HG03025 (cell line): Measurements from ENCODE around the gene SPRYD7.

ENCODE experiments used
- ATAC-seq: cut with Tn5 transposase; IDR thresholded peaks from one replicate; pipeline ENCODE4 v1.9.1; 2021; ENCODE audit warnings: mild to moderate bottlenecking, moderate library complexity; ENCODE audit not compliant: unreplicated experiment, low FRiP score

Gene SPRYD7

GRCh38 chr13:49864509-49864908 is 71.6 kb downstream of the SPRYD7 start:
- ATAC-seq = no peak
